IPS-18a (cell line): ENCODE results near the gene EARS2.

ENCODE experiments used
- H3K27ac ChIP-seq: one replicate; pipeline ENCODE4 v1.5.1; 2013; ENCODE audit warnings: low read length
- H3K27me3 ChIP-seq: one replicate; pipeline ENCODE4 v1.6.1; 2013; ENCODE audit warnings: mild to moderate bottlenecking, low read length; ENCODE audit not compliant: control insufficient read depth, insufficient read depth
- H3K36me3 ChIP-seq: one replicate; pipeline ENCODE4 v1.6.1; 2013; ENCODE audit warnings: low read depth, low read length; ENCODE audit not compliant: control insufficient read depth
- H3K4me1 ChIP-seq: one replicate; pipeline ENCODE4 v1.6.1; 2013; ENCODE audit warnings: low read depth, low read length; ENCODE audit not compliant: control insufficient read depth
- H3K4me3 ChIP-seq: one replicate; pipeline ENCODE4 v1.5.1; 2013; ENCODE audit warnings: low read length
- H3K9ac ChIP-seq: one replicate; pipeline ENCODE4 v1.6.1; 2013; ENCODE audit warnings: mild to moderate bottlenecking, low read length, moderate library complexity
- H3K9me3 ChIP-seq: one replicate; pipeline ENCODE4 v1.6.1; 2013; ENCODE audit warnings: low read depth, low read length; ENCODE audit not compliant: control insufficient read depth

EARS2 gene

DNA sequence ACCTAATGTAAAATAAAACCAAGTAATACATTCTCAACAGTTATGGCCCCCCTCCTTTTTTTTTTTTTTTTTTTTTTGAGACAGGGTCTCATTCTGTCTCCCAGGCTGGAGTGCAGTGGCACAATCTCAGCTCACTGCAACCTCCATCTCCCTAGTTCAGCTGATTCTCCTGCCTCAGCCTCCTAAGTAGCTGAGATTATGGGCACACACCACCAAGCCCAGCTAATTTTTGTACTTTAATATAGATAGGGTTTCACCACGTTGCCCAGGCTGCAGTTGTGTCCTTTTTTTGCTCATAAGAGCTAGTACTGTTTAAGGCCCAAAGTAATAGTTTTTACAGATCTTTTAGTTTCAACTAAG, 18.3 kb downstream of the EARS2 start:
- H3K4me3 ChIP-seq, result no peak overlapping the region
- no peaks in the 10 kb centered on the region for H3K27me3 ChIP-seq
- no peaks in the 10 kb centered on the region for H3K9me3 ChIP-seq
- no peak overlapping the region for H3K27ac ChIP-seq
- no peak overlapping the region for H3K9ac ChIP-seq
- H3K4me1 ChIP-seq, result no peaks in the 10 kb centered on the region
- peaks cover 52% of the 10 kb centered on the region for H3K36me3 ChIP-seq

- Histone ChIP-seq H3K9me3 (no peaks in the 10 kb centered on the region), H3K36me3 (peaks cover 59% of the 10 kb centered on the region), H3K9ac (no peak overlapping the region), H3K4me1 (no peaks in the 10 kb centered on the region), H3K4me3 (no peak overlapping the region), H3K27ac (no peak overlapping the region), H3K27me3 (no peaks in the 10 kb centered on the region)
These were observed 19.8 kb downstream of the EARS2 start for GRCh38 chr16:23537390-23537789.

DNA sequence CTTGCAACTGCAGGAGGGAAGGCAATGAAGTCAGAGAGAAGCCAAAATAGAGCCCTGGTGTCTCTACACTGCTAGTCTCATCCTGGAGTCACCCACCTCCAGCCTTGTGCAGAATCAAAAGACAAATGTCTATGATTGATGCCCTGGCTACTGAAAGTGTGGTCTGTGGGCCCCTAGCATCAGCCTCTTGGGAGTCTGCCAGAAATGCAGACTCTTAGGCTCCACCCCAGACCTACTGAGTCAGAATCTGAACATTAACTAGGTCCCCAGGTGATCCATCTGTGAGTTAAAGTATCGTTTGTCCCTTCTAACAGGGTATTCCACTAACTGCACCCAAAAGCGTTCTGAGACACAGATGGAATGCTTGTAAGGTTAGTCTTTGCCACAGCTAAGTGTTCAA, 21.2 kb downstream of the EARS2 start:
- Histone ChIP-seq H3K9ac (no peak overlapping the region), H3K9me3 (no peaks in the 10 kb centered on the region), H3K27me3 (no peaks in the 10 kb centered on the region), H3K4me1 (no peaks in the 10 kb centered on the region), H3K4me3 (no peak overlapping the region), H3K27ac (no peak overlapping the region), H3K36me3 (peaks cover 63% of the 10 kb centered on the region)

- no peak overlapping the region for H3K9ac ChIP-seq
- no peaks in the 10 kb centered on the region for H3K27me3 ChIP-seq
- peaks cover 63% of the 10 kb centered on the region for H3K36me3 ChIP-seq
- no peaks in the 10 kb centered on the region for H3K9me3 ChIP-seq
- no peak overlapping the region for H3K4me3 ChIP-seq
- no peaks in the 10 kb centered on the region for H3K4me1 ChIP-seq
- H3K27ac ChIP-seq, result no peak overlapping the region
These were observed 22.0 kb downstream of the EARS2 start for GRCh38 chr16:23534868-23535860.

- H3K27me3 ChIP-seq, result no peaks in the 10 kb centered on the region
- H3K9me3 ChIP-seq, result no peaks in the 10 kb centered on the region
- no peak overlapping the region for H3K9ac ChIP-seq
- H3K4me3 ChIP-seq, result no peak overlapping the region
- H3K4me1 ChIP-seq, result no peaks in the 10 kb centered on the region
- H3K36me3 ChIP-seq, result peaks cover 76% of the 10 kb centered on the region
- no peak overlapping the region for H3K27ac ChIP-seq
These were observed 24.7 kb downstream of the EARS2 start for GRCh38 chr16:23532448-23532847.

GRCh38 chr16:23530062-23530461, 27.1 kb downstream of the EARS2 start:
- no peak overlapping the region for H3K9ac ChIP-seq

DNA sequence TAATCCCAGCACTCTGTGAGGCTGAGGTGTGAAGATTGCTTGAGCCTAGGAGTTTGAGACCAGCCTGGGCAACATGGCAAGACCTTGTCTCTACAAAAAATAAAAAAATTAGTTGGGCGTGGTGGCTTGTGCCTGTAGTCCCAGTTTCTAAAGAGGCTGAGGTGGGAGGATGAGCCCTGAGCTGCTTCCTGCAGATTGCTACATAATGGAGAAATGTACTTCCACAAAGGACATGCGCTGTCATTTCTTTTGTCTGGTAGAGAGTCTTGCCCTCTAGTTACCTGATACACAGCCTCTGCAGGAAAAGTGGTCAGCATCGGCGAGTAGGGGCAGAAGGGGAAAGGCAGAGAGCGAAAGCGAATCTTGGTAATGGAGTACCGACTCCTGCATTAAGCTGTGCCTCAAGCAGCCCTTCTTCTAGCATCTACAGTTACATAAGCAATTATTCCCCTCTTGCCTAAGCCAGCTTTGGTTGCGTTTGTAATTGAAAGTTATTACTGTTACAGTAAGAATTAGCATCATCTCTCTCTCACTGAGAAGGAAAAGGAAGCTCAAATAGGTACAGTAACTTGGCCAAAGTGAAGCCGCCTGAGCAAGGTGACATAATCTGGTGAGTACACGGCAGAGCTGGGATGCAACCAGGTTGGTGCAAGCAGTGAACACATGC, 28.4 kb downstream of the EARS2 start:
- peaks cover 71% of the 10 kb centered on the region for H3K36me3 ChIP-seq
- no peak overlapping the region for H3K4me3 ChIP-seq
- no peak overlapping the region for H3K27ac ChIP-seq
- H3K9ac ChIP-seq, result no peak overlapping the region
- no peaks in the 10 kb centered on the region for H3K9me3 ChIP-seq
- H3K4me1 ChIP-seq, result no peaks in the 10 kb centered on the region
- H3K27me3 ChIP-seq, result no peaks in the 10 kb centered on the region

More at GRCh38 chr16:23530062-23530461, 27.1 kb downstream of the EARS2 start:
- Histone ChIP-seq H3K27ac (no peak overlapping the region), H3K4me3 (no peak overlapping the region), H3K27me3 (no peaks in the 10 kb centered on the region), H3K9me3 (no peaks in the 10 kb centered on the region), H3K36me3 (peaks cover 71% of the 10 kb centered on the region), H3K4me1 (no peaks in the 10 kb centered on the region)

DNA sequence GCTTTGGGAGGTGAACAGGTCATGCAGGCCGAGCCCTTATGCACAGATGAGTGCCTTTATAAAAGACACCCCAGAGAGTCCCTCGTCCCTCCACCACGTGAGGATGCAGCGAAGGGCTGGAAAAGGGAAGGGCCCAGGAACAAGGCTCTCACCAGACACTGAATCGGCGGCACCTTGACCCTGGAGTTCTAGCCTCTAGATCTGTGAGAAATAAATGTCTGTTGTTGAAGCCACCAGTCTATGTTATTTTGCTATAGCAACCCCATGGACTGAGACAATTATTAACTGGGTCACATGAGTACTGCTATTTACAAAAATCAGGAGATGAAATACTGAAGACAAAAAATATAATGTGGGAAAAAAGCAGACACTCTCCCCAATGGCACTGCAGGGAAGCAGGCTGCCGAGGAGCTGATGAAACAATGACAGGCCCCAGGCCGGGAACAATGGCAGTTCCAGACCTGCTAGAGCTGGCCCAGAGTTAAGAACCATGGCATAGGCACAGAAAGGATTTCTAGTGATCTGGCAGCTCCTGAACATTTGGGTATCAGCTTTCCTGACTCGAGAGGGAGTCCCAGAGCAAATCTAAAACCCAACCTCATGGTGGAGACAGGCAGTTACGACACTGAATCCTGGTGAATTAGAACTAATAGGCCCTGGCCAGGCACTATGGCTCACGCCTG, 29.0 kb downstream of the EARS2 start:
- Histone ChIP-seq H3K36me3 (peaks cover 71% of the 10 kb centered on the region), H3K9ac (no peak overlapping the region), H3K9me3 (no peaks in the 10 kb centered on the region), H3K27ac (no peak overlapping the region), H3K4me3 (no peak overlapping the region), H3K27me3 (no peaks in the 10 kb centered on the region), H3K4me1 (no peaks in the 10 kb centered on the region)

GRCh38 chr16:23524886-23525285, 32.3 kb downstream of the EARS2 start:
- H3K27ac ChIP-seq, result no peak overlapping the region
- H3K9ac ChIP-seq, result no peak overlapping the region
- no peak overlapping the region for H3K4me3 ChIP-seq
- H3K9me3 ChIP-seq, result no peaks in the 10 kb centered on the region
- H3K4me1 ChIP-seq, result no peaks in the 10 kb centered on the region
- H3K27me3 ChIP-seq, result no peaks in the 10 kb centered on the region
- H3K36me3 ChIP-seq, result peaks cover 65% of the 10 kb centered on the region

DNA sequence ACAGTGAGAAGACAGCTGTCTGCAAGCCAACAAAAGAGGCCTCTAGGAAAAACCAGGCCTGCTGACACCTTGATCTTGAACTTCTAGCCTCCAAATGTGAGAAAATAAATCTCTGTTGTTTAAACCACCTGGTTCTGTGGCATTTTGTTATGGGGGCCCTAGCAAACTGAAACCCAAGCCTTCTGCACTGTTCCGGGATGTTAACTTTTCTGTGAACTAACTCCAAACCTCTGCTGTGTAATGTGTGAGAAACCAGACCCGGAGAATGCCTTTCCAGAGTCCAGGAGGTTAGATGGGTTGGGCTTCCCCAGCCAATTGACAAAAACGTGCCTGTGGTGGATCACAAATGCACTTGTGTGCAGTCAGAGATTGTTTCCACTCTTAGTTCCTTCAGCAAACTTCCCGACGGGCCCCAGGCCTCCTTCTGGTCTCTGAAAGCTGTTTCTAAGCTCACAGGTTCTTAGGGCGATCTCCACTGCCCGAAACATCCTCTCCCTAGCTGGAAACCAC, 33.2 kb downstream of the EARS2 start:
- Histone ChIP-seq H3K9ac (no peak overlapping the region), H3K4me1 (no peaks in the 10 kb centered on the region), H3K9me3 (no peaks in the 10 kb centered on the region), H3K27ac (no peak overlapping the region), H3K27me3 (no peaks in the 10 kb centered on the region), H3K4me3 (no peak overlapping the region), H3K36me3 (peaks cover 63% of the 10 kb centered on the region)

DNA sequence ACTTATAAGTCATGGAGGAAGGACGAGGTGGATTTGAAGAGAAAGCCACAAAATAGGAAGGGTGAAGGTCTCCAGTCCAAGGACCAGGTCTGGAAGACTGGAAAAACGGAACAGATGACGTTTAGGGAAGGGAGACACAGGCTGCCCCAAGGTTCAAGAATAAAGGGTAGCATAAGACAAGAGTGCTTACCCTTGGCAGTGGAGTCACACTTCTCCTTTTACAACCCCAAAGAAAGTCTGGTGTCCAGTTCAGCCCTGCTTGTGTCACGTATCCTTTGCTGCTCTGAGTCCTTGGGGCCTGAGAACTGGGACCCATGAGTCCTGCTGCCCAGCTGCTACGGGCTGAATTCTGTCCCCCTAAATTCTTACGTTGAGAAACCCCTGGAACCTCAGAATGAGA, 33.8 kb downstream of the EARS2 start:
- no peaks in the 10 kb centered on the region for H3K4me1 ChIP-seq
- no peaks in the 10 kb centered on the region for H3K9me3 ChIP-seq
- no peaks in the 10 kb centered on the region for H3K27me3 ChIP-seq
- no peak overlapping the region for H3K9ac ChIP-seq
- H3K4me3 ChIP-seq, result no peak overlapping the region
- peaks cover 57% of the 10 kb centered on the region for H3K36me3 ChIP-seq
- H3K27ac ChIP-seq, result no peak overlapping the region
